Activated naive CD8-positive, alpha-beta T cell treated with anti-CD3 and anti-CD28 coated beads, Interleukin-2, amount 10 ng/mL, durations not matched to agents 7 days and 5 days (primary cell): Measurements from ENCODE around the gene CHKB. TPM values are rescaled to one million over a fixed set of nuclear protein-coding genes. Genes with fewer than 3 reads are reported as not detected.
A peak's percentile ranks its signal among the peaks of the same experiment; 100 is the strongest.

Source experiments
- ATAC-seq: fragments of 150-1000 bp; cut with Tn5 transposase; one replicate; pipeline ENCODE4 v1.10.0; 2021; ENCODE audit warnings: low read depth, moderate library complexity
- POLR2A ChIA-PET: fragments of 350-600 bp; sonication (Branson Sonifier 250); formaldehyde crosslinking; loops from one replicate; lab custom pipeline; 2021; ENCODE audit warnings: antibody characterized with exemption; lab: Charles Lee
- DNase-seq: peaks from one replicate; pipeline ENCODE4 v3.0.0; 2021
- H3K27ac Mint-ChIP-seq: one replicate; pipeline ENCODE4 v1.8.0; 2022; ENCODE audit warnings: mild to moderate bottlenecking, mixed read lengths
- H3K27me3 Mint-ChIP-seq: one replicate; pipeline ENCODE4 v1.8.0; 2022; ENCODE audit warnings: mild to moderate bottlenecking, moderate library complexity, mixed read lengths
- H3K36me3 Mint-ChIP-seq: one replicate; pipeline ENCODE4 v1.8.0; 2021; ENCODE audit warnings: mild to moderate bottlenecking, mixed read lengths
- H3K4me1 Mint-ChIP-seq: one replicate; pipeline ENCODE4 v1.8.0; 2021; ENCODE audit warnings: mixed read lengths
- H3K4me3 Mint-ChIP-seq: one replicate; pipeline ENCODE4 v1.8.0; 2022; ENCODE audit warnings: mild to moderate bottlenecking, moderate library complexity, mixed read lengths
- H3K9me3 Mint-ChIP-seq: one replicate; pipeline ENCODE4 v1.8.0; 2021; ENCODE audit warnings: mixed read lengths
- total RNA-seq, 2 experiments: library from RNA; stranded (reverse); gene quantifications; one replicate each; pipeline ENCODE4 v1.2.3, GENCODE V29; 2021

The CHKB gene
- total RNA-seq, 2 experiments from 2014 or later, result 132 to 137 TPM

DNA sequence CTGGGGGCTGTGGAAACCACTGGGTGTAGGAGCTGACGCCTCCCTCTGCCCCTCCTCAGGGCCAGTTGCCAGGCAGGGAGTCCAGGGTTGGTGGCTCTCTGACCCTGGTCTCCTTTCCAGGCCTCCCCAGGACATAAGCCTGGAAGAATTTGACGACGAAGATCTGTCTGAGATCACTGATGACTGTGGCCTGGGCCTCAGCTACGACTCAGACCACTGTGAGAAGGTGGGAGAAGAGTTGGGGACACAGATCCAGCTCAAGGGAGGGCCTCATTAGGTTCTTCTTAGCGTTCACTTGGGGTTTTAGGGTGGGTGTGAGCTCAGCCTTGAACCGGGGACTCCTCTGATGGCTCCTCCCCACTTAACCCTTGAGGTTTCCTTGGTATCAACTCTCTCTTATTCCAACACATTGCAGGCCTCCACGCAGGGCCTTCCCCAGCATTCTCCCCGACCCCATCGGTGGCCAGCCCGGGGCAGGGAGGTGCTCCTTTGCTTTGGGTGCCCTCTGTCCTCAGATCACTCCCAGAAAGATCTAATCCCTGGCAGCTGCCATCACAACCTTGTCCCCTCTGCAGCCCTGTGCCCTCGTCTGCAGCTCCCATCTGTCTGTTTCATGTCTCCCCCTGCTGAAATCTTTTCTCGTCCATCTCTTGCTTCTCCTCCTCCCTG is 19.2 kb upstream of the CHKB start:
- peaks cover 4% of the 10 kb centered on the region for H3K4me1 Mint-ChIP-seq
- H3K27ac Mint-ChIP-seq, result no peak overlapping the region
- H3K27me3 Mint-ChIP-seq, result peaks cover 51% of the 10 kb centered on the region
- no peak for ATAC-seq
- H3K36me3 Mint-ChIP-seq, result no peaks in the 10 kb centered on the region
- POLR2A ChIA-PET, result interaction anchor here (1.2 kb wide), 1 partner anchor 72 kb away, joined by 3 read pairs; the partner anchor contains the start of gene TYMP
- no peak for DNase-seq
- H3K4me3 Mint-ChIP-seq, result peak overlapping the region; percentile 54
- no peaks in the 10 kb centered on the region for H3K9me3 Mint-ChIP-seq

DNA sequence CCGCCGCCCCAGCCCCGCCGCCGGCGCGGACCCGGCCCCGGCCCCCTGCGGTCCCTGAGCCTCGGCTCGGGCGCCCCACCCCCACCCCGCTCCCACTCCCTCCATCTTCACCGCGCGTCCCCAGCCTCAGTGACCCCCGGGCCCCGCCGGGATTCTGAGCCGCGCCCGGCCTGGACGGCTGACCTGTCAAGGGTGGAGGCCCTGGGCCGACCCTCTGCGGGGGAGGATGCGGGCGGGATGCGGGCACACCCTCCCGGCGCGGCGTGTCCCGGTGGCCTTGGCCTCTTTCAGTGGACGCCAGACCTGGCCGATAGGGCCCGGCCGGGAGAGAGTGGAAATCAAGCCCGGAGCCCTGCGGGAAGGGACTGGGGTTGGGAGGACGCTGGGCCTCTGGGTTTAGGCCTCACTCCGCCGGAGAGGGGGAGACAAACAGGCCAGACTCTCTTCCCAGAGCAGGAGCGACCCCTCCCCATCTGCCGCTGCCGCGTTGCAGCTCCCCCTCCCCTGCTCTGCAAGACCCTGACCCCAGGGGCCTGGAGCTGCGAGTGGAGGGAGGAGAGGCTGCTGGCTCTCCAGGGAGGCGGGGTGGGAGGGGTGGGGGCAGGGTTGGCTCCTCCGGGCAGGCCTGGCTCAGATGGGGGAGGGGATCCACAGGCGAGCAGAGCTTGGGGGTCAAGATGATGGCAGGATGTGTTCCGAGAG is 18.5 kb upstream of the CHKB start:
- no peak for ATAC-seq
- Mint-ChIP-seq H3K27ac (no peak overlapping the region), H3K27me3 (peaks cover 47% of the 10 kb centered on the region), H3K4me1 (peaks cover 4% of the 10 kb centered on the region), H3K4me3 (peak overlapping the region; percentile 54), H3K36me3 (no peaks in the 10 kb centered on the region), H3K9me3 (no peaks in the 10 kb centered on the region)
- POLR2A ChIA-PET, result interaction anchor here (1.2 kb wide), 1 partner anchor 71 kb away, joined by 3 read pairs; the partner anchor contains the start of gene TYMP
- DNase-seq, result no peak

DNA sequence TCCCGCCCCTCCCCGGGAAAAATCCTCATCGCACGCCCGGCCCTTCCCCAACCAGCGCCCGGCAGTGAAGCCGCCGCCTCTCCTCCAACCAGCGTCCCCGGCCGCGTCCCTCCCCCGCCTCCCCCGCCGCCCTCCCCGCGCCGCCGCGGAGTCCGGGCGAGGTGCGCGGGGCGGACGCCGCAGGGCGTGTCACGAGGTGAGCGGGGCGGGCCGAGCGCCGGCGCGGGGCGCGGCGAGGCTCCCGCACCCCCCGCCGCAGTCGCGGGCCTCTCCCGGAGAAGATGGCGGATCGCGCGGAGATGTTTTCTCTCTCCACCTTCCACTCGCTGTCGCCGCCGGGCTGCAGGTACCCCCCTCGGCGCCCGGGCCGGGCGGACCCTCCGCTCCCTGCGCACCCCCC is 17.9 kb upstream of the CHKB start, which contains the start of gene MAPK8IP2:
Gene MAPK8IP2 (plus strand): TSS at position 256 of the 400 bp plus-strand sequence. CDS start 26 bp downstream, at position 282.
- Mint-ChIP-seq H3K27me3 (peaks cover 47% of the 10 kb centered on the region), H3K27ac (no peak within 1 kb of the TSS), H3K4me1 (peaks cover 4% of the 10 kb centered on the region), H3K9me3 (no peaks in the 10 kb centered on the region), H3K36me3 (no peaks in the 10 kb centered on the region), H3K4me3 (peak within 1 kb of the TSS; percentile 62)
- ATAC-seq (peak; percentile 26), DNase-seq (no peak)
- POLR2A ChIA-PET, result interaction anchor here (0.9 to 1.4 kb wide), 3 partner anchors 16 to 71 kb away, joined by 3 to 4 read pairs (median 3); partner anchors contain the start of gene TYMP

DNA sequence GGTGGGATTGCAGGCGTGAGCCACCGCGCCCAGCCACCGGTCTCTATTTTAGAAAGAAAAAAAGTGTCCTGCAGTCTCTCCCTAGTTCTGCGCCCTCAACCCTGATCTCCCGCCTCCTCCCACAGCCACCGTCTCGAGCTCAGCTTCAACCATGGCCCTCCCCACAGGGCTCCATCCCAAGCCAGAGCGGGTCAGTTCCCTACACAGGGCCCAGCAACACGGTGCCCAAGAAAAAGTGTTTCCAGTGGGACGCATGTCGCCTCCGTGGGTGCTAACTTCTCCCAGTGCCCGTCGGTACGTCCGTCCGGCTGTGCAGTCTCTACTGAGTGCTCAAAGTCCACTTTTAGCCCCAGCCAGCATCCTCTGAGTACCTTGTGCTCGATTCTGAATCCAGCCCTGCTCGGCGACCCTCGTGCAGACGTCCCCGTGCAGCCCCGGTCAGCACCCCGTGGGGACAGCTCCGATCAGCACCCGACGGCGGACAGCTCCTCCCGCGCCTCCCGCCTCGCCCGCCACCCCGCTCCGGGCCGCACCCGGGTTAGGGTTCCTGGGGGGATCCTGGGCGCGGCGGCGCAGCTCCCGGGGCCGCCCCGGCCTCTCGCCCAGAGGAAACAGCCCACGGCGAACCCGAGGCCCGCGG is 17.3 kb upstream of the CHKB start:
- ATAC-seq (peak; percentile 79), DNase-seq (peak; percentile 87)
- peaks cover 44% of the 10 kb centered on the region for H3K27me3 Mint-ChIP-seq
- POLR2A ChIA-PET, result interaction anchor here (0.6 to 1.4 kb wide), 5 partner anchors 13 to 70 kb away, joined by 3 to 4 read pairs (median 3); partner anchors contain the start of gene TYMP
- peaks cover 4% of the 10 kb centered on the region for H3K4me1 Mint-ChIP-seq
- no peaks in the 10 kb centered on the region for H3K9me3 Mint-ChIP-seq
- H3K4me3 Mint-ChIP-seq, result peak overlapping the region; percentile 62
- H3K36me3 Mint-ChIP-seq, result no peaks in the 10 kb centered on the region
- H3K27ac Mint-ChIP-seq, result no peak overlapping the region

DNA sequence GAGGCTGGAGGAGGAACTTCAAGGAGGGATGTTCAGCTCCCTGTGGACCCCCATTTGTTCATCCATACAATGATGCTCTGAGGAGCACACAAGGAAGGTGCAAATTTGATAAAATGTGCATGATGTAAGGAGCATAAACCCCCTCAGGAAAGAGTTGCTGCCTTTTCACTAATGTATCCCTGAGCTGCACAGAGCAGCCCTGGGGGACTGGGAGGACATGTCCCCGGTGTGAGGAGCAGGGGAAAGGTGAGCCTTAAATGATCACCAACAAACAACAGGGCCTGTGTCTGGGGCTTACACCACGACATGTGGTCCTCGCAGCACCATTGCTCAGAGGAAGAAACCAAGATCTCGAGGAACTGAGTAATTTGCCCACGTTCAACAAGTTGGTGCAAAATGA is 14.4 kb upstream of the CHKB start:
- H3K4me3 Mint-ChIP-seq, result no peak overlapping the region

DNA sequence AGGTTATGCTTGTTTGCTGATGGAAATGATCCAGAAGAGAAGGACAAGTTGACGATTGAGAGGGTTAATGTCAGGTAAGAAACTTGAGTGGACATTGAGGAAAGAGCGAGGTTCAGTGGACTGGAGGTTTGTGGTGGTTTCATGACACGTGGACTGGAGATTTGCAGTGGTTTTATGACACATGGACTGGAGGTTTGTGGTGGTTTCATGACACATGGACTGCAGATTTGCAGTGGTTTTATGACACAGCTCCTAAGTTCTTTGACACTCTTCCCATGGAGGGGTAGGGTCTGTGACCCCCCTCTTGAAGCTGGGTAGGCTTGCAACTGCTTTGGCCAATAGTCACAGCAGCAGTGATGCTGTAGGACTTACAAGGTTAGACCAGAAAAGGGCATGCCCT is 12.5 kb upstream of the CHKB start:
- Mint-ChIP-seq H3K27ac (no peak overlapping the region), H3K4me3 (no peak overlapping the region), H3K9me3 (no peaks in the 10 kb centered on the region), H3K4me1 (peaks cover 3% of the 10 kb centered on the region), H3K27me3 (peaks cover 24% of the 10 kb centered on the region), H3K36me3 (peaks cover 1% of the 10 kb centered on the region)
- no peak for ATAC-seq
- DNase-seq, result no peak
- POLR2A ChIA-PET, result no interaction called here

More for the DNA sequence above, 14.4 kb upstream of the CHKB start:
- Mint-ChIP-seq H3K9me3 (no peaks in the 10 kb centered on the region), H3K4me1 (peaks cover 4% of the 10 kb centered on the region), H3K36me3 (peaks cover under 1% of the 10 kb centered on the region), H3K27me3 (peaks cover 32% of the 10 kb centered on the region), H3K27ac (no peak overlapping the region)
- DNase-seq (no peak), ATAC-seq (no peak)
- POLR2A ChIA-PET, result no interaction called here

DNA sequence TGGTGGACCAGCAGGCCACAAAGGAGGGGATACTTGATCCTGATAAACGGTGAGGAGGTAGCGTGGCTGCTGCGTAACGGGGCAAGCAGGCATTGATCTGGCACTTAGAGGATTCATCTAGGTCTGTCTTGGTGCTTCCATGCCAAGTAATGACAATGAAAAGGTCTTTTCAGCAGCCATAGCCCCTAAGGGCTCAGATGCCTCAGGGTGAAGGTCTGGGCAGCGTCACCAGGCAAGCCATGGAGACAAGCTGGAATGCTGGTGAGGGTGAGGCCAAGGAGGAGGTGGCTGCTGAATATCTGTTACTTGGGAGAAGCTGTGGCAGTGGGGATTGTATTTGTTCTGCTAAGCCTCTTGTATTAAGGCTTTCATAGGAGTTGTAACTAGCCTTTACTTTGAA is 4.8 kb upstream of the CHKB start:
- ATAC-seq, result no peak
- Mint-ChIP-seq H3K36me3 (peaks cover 3% of the 10 kb centered on the region), H3K27ac (no peak overlapping the region), H3K9me3 (no peaks in the 10 kb centered on the region), H3K4me1 (peaks cover 7% of the 10 kb centered on the region), H3K4me3 (no peak overlapping the region), H3K27me3 (peaks cover 4% of the 10 kb centered on the region)
- POLR2A ChIA-PET, result no interaction called here
- no peak for DNase-seq

DNA sequence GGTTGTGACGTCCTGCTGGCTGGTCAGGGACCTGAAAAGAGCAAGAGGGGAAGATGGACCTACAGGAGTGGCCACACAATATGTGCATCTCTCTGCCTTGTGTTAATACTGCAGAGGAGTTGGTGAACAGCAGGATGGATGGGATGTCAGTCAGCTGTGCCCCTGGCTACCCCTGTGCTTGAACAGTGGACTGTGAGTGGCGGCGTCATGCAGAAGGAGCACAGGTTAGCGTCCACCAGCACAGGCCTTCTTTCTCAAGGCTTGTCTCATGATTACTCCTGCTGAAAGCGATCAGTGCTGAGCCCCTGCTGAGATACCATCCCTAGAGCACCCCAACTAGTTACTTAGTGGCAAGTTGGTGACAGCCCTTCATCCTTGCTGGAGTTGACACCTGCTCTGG is 3.8 kb upstream of the CHKB start:
- peaks cover 7% of the 10 kb centered on the region for H3K4me1 Mint-ChIP-seq
- H3K27me3 Mint-ChIP-seq, result peaks cover 1% of the 10 kb centered on the region
- ATAC-seq, result no peak
- no peak overlapping the region for H3K27ac Mint-ChIP-seq
- POLR2A ChIA-PET, result no interaction called here
- peaks cover 2% of the 10 kb centered on the region for H3K36me3 Mint-ChIP-seq
- no peak overlapping the region for H3K4me3 Mint-ChIP-seq
- no peak for DNase-seq
- no peaks in the 10 kb centered on the region for H3K9me3 Mint-ChIP-seq

DNA sequence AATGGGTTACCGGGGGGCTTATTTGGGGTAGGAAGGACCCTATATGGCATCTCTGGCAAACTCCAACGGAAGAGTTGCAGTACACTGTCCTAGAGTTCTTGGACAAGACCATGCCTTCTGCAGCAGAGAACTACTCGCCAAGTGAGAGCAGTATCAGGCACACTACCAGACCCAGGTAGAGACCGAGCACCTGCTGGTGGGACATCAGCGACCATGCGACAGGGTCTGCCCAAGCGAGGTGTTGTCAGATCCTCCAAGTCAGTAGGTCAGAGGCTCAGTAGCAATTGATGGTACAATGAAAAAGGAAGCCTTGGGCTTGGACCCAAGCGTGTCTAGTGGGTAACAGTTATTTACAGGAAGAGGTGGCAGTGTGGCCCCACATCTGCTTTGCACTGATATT is 3.1 kb upstream of the CHKB start:
- no peak overlapping the region for H3K27ac Mint-ChIP-seq
- ATAC-seq (no peak), DNase-seq (no peak)
- no peaks in the 10 kb centered on the region for H3K9me3 Mint-ChIP-seq
- peaks cover 11% of the 10 kb centered on the region for H3K4me1 Mint-ChIP-seq
- H3K27me3 Mint-ChIP-seq, result peaks cover 1% of the 10 kb centered on the region
- no peak overlapping the region for H3K4me3 Mint-ChIP-seq
- peaks cover 2% of the 10 kb centered on the region for H3K36me3 Mint-ChIP-seq
- POLR2A ChIA-PET, result no interaction called here

DNA sequence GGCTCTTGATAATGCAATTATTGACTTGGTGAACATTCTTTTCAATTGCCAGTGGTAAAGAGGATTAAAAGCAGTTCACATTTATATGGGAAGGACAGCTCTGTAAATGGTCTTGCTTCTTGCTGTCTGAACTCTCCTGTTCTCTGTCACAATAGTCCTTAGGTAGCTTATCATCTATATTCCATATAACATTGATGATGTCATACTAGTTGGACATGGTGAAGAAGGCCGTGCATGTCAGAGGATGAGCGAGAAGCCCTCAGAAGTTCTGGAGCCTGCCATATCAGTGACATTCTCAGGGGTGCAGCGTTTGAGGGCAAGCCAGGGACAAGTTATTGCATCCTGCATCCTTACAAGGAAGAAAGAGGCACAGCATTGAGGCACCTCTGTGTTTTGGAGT is 2.6 kb upstream of the CHKB start:
- POLR2A ChIA-PET, result interaction anchor here (1.5 kb wide), 1 partner anchor 23 kb away, joined by 5 read pairs; the partner anchor contains the start of gene SYCE3
- peaks cover 13% of the 10 kb centered on the region for H3K4me1 Mint-ChIP-seq

DNA sequence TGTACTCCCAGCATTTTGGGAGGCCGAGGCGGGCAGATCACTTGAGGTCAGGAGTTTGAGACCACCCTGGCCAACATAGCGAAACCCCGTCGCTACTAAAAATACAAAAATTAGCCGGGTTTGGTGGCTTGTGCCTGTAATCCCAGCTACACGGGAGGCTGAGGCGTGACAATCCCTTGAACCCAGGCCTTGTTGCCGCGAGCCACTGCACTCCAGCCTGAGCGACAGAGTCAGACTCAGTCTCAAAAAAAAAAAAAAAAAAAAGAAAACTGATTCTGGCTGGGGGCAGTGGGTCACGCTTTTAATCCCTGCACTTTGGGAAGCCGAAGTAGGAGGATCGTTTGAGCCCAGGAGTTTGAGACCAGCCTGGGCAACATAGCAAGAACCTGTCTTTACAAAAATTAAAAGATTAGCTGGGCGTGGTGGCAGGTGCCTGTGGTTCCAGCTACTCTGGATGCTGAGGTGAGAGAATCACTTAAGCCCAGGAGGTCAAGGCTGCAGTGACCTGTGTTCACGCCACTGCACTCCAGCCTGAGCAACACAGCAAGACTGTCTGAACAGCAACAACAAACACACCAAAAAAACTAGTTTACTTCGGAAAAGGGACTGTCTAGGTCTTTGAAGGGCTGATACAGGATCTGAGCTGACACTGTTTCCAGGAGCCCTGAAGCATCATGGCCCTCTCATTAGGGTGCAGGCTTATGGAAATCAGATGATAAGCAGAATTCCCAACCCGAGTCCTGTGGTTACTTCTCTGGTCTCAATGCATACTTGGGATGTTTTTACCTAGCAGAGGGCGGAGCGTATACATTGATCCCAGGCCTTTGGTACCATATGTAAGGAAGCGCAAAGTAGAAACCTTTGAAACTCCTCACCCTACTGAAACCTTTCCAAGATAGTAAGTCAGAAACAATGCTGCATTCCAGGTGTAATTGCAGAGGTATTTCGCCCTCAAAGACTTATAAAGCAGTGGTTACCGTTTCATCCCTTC is 1.8 kb upstream of the CHKB start:
- H3K27ac Mint-ChIP-seq, result no peak overlapping the region
- peaks cover 11% of the 10 kb centered on the region for H3K36me3 Mint-ChIP-seq
- no peaks in the 10 kb centered on the region for H3K9me3 Mint-ChIP-seq
- H3K4me1 Mint-ChIP-seq, result peaks cover 19% of the 10 kb centered on the region
- H3K27me3 Mint-ChIP-seq, result no peaks in the 10 kb centered on the region
- POLR2A ChIA-PET, result interaction anchor here (0.8 to 9.8 kb wide), 6 partner anchors 12 to 57 kb away, joined by 3 to 93 read pairs (median 6); partner anchors contain the start of genes SCO2, SYCE3 and TYMP
- H3K4me3 Mint-ChIP-seq, result peak overlapping the region; percentile 99
- ATAC-seq (no peak), DNase-seq (no peak)

More for the DNA sequence above, 2.6 kb upstream of the CHKB start:
- no peaks in the 10 kb centered on the region for H3K27me3 Mint-ChIP-seq
- H3K4me3 Mint-ChIP-seq, result no peak overlapping the region
- H3K36me3 Mint-ChIP-seq, result peaks cover 5% of the 10 kb centered on the region
- no peak for ATAC-seq
- no peak overlapping the region for H3K27ac Mint-ChIP-seq
- no peaks in the 10 kb centered on the region for H3K9me3 Mint-ChIP-seq
- no peak for DNase-seq

DNA sequence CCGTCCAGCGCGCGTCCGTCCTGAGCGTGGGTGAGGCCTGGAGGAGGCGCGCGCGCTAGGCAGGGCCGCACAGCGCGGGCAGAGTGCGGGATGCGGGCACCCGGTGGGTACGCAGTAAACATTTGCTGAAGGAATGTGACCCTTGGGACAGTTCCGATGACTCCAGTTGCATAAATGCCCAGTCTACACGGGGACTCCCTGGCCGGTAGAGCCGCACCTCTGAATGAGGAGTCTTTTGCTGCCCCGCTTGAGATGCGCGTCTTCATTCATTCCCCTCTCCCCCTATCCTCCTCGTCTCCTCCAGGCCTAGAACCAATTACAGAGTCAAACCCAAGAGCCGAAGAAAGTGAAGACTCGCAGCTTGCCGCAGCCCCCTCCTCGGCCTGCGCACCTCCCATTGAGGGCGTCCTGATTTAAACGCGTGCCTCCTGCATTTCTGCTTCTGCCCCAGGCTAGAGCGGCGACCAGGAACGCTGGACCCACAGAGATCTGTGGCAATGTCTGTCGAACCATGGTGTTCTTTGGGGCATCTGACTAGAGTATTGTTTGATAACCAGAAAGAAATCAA is 729 bp upstream of the CHKB start:
- DNase-seq, result no peak
- H3K9me3 Mint-ChIP-seq, result no peaks in the 10 kb centered on the region
- H3K36me3 Mint-ChIP-seq, result peaks cover 11% of the 10 kb centered on the region
- peak; percentile 25 for ATAC-seq
- peak overlapping the region; percentile 99 for H3K4me3 Mint-ChIP-seq
- no peaks in the 10 kb centered on the region for H3K27me3 Mint-ChIP-seq
- peaks cover 19% of the 10 kb centered on the region for H3K4me1 Mint-ChIP-seq
- POLR2A ChIA-PET, result interaction anchor here (0.7 to 9.8 kb wide), 13 partner anchors 11 to 289 kb away, joined by 3 to 93 read pairs (median 8); partner anchors contain the start of genes KLHDC7B, LMF2, NCAPH2 and SCO2
- peak overlapping the region; percentile 85 for H3K27ac Mint-ChIP-seq
